Measurements from ENCODE around the gene UNC119B.
A peak's percentile ranks its signal among the peaks of the same experiment; 100 is the strongest.
"Not testable (repeated sequence)": the region's sequence is repeated elsewhere in the genome, so short reads cannot be mapped to it uniquely, and the experiment has no call there.

UNC119B gene

DNA sequence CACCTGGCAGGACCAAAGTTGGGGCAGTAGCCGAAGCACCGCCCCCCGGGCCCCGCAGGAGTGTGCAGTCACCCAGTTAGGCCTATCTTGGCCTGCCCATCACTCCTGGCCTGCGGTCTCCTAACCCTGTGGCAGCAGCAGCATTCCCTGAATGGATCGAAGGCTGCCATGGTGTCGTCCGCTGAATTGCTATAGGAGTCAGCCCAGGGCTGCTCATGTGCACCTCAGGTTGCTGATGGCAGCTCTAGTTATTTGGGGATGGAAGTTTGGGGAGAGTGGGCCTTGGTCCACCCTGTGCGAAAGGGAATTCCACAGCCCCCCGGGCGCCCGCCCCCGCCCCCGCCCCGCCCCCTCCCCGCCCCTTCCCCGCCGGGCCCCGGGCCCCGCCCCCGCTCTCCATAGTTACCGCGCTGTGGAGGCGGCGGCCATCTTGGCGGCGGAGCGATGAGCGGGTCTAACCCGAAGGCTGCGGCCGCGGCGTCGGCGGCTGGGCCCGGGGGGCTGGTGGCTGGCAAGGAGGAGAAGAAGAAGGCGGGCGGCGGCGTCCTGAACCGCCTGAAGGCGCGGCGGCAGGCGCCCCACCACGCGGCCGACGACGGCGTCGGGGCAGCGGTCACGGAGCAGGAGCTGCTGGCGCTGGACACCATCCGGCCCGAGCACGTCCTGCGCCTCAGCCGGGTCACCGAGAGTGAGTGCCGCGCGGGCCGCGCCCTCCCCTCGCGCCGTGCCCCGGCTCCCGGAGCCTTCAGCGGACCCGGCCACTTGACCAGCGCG lies at the start of gene UNC119B:
Gene UNC119B (plus strand): TSS at position 428 of the 774 bp plus-strand sequence. CDS start 17 bp downstream, at position 445.
- DNase-seq: peak; percentile 79

DNA sequence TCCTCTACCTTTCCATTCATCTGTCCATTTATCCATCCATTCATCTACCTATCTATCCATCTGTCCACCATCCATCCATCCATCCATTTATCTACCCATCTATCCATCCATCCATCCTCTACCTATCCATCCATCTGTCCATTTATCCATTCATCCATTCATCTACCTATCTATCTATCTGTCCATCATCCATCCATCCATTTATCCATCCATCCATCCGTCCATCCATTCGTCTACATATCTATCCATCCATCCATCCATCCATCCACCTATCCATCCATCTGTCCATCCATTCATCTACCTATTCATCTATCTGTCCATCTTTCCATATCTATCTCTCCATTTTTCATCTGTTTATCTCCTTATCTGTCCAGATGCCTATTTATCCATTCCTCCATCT lies 48.8 kb upstream of the UNC119B start:
- no peak for DNase-seq

DNA sequence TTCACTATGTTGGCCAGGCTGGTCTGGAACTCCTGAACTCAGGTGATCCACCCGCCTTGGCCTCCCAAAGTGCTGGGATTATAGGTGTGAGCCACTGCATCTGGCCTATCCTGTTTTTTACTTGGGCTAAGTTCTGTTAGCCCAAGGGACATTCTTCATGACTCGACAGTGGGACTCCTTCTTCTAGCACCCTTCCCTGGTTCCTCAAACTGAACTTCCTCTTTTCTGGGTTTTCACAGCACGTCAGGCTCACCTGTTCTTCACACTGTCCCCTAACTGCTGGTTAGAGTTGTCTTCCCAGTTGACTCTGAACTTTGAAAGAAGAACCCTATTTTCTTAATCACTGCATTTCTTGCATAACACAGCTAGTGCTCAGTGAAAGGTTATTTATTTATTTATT lies 47.4 kb upstream of the UNC119B start:
- no peak for DNase-seq

GRCh38 chr12:120663741-120664140 lies 46.5 kb upstream of the UNC119B start:
- DNase-seq: no peak

- no peak for DNase-seq
Observed at GRCh38 chr12:120666571-120667390, 43.5 kb upstream of the UNC119B start.

GRCh38 chr12:120668091-120668867 lies 42.0 kb upstream of the UNC119B start:
- no peak for DNase-seq

- no peak for DNase-seq
Observed at GRCh38 chr12:120668868-120669840, 41.1 kb upstream of the UNC119B start.

GRCh38 chr12:120670237-120670636 lies 40.0 kb upstream of the UNC119B start:
- DNase-seq: not testable (repeated sequence)

GRCh38 chr12:120670667-120671066 lies 39.6 kb upstream of the UNC119B start:
- DNase-seq: no peak

GRCh38 chr12:120674097-120674636 lies 36.1 kb upstream of the UNC119B start:
- no peak for DNase-seq

DNA sequence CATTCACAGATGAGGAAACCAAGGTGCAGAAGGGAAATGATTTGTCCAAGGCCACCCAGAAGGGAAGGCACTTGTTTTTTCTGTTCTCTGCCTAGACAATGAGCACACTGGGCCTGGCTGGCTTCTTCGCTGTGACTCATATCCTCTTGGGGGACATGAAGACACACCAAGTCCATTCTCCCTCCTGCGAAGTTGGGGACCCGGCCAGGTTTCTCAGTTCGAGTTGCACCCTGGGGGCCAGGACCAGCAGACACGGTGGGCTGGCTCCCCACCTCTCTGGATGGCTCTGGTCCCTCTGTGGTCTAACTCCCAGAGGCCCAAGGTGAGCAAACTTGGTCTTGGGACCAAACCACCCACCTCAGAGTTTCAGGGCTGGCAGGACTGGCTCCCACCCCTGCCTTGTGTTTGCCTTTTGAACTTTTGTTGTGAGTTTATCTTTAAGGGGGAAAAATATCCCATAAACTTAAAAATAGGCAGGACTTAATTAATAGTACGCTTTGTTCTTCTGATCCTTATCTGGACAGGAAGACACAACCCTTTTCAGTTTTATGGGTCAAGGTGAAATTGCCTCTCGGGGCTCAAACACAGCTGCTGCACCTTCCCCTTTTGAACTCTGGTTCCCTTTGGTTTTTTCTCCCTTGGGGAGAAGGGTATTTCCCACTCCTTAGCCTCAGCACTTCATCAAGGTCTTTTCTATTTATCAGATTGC lies 32.3 kb upstream of the UNC119B start:
- no peak for DNase-seq

GRCh38 chr12:120678572-120678971 lies 31.7 kb upstream of the UNC119B start:
- no peak for DNase-seq

- DNase-seq: no peak
Observed at GRCh38 chr12:120680165-120680738, 30.0 kb upstream of the UNC119B start.

DNA sequence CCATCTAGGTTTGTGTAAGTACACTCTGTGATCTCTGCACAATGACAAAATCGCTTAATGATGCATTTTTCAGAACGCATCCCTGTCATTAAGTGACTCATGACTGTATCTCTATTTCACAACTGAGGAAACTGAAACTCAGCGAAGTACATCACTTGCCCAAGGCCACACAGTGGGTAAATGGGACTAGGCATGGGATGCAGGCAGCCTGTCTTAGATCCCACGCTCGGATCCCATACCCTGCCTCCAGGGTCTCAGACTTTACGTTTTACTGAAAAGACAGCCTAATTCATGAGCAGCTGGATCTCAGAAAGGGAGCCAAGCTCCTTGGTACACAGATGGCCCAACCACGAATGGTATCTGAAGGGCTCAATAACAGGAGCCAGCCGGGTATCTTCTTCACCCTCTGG lies 25.7 kb upstream of the UNC119B start:
- DNase-seq: no peak

GRCh38 chr12:120685522-120685921 lies 24.7 kb upstream of the UNC119B start:
- DNase-seq: no peak

GRCh38 chr12:120686151-120686689 lies 24.0 kb upstream of the UNC119B start:
- peak; percentile 96 for DNase-seq

GRCh38 chr12:120686690-120687577 lies 23.3 kb upstream of the UNC119B start, which contains the start of gene MLEC:
Gene MLEC, plus strand, starts transcription at chr12:120687149. Its CDS starts 148 bp downstream, at chr12:120687297.
- peak; percentile 99 for DNase-seq

DNA sequence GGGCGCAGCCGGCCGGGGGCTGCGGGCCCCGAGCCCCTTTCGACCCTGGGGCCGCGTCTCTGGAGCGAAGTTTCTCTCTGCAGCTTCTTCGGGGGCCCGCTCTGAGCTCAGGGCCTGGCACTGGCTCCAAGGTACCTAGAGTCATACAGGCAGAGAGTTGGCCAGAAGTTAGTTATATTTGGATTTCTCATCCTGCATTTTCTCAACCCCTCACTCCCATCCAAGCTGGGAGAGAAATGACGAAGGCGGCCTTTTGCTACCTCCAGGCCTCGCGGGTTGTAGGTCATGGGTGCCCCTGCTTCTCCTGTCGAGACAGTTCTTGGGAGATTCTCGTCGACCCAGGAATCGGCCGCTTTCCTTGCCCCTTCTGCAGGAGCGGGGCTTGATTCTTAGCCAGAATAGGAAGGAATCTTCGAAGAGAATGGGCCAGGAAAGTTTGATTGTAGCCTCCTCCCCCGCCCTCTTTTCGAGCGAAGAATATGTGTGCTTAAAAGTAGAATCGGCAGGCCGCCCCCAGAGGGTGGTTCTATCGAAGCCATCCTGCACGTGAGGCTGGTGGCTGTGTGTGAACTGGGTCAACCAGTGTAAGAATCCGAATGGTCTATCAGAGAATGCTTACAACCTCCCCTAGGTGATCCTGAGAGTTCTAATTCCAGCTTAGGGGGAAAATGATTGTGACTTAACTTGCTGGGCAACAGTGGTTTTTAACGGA lies 22.5 kb upstream of the UNC119B start:
- peak; percentile 37 for DNase-seq
